Uterus (tissue), 4 donors: ENCODE data around the gene LCP2. TPM values are rescaled to one million over a fixed set of nuclear protein-coding genes. Genes with fewer than 3 reads are reported as not detected.
A peak's percentile ranks its signal among the peaks of the same experiment; 100 is the strongest.

Experiments used
- DNase-seq, 2 donors: peaks; one replicate each; pipeline ENCODE4 v3.0.0-alpha.2; 2019 to 2020
- H3K27ac ChIP-seq, 2 donors: fragments of 200-600 bp; sonication (generic); 1 replicate in 1 of 2; 2 replicates in 1 of 2; pipeline ENCODE4 v1.5.1; 2016 to 2018
- H3K27me3 ChIP-seq, 2 donors: fragments of 200-600 bp; sonication (generic); one replicate each; pipeline ENCODE4 v1.5.1; 2018 to 2019; ENCODE audit warnings: control low read depth in 1 of 2
- H3K36me3 ChIP-seq, 2 donors: fragments of 200-600 bp; sonication (generic); one replicate each; pipeline ENCODE4 v1.5.1; 2019; ENCODE audit warnings: control low read depth in 1 of 2
- H3K4me1 ChIP-seq, 2 donors: fragments of 200-600 bp; sonication (generic); one replicate each; pipeline ENCODE4 v1.5.1; 2018 to 2019; ENCODE audit warnings: control low read depth in 1 of 2
- H3K4me3 ChIP-seq, 2 donors: fragments of 200-600 bp; sonication (generic); 1 replicate in 1 of 2; 2 replicates in 1 of 2; pipeline ENCODE4 v1.5.1; 2018 to 2019; ENCODE audit warnings: mild to moderate bottlenecking in 1 of 2
- H3K9me3 ChIP-seq, 2 donors: fragments of 200-600 bp; sonication (generic); one replicate each; pipeline ENCODE4 v1.5.1; 2019; ENCODE audit warnings: control low read depth in 1 of 2
- CTCF ChIP-seq, 4 experiments: fragments of 200-600 bp in 2 of 4; fragments of 450-650 bp in 2 of 4; sonication (generic) in 2 of 4; IDR thresholded peaks; one replicate each; pipeline ENCODE4 v1.5.1; 2016 to 2019; ENCODE audit warnings: antibody characterized with exemption in 4 of 4, mild to moderate bottlenecking in 2 of 4, moderate library complexity in 1 of 4
- POLR2A ChIP-seq, 2 donors: fragments of 450-650 bp; IDR thresholded peaks; one replicate each; pipeline ENCODE4 v1.6.1; 2016; ENCODE audit warnings: antibody characterized with exemption in 2 of 2, mild to moderate bottlenecking in 1 of 2, moderate library complexity in 1 of 2
- intact Hi-C: fragments of 100-400 bp; cut with DNase I; formaldehyde crosslinking; loops from one replicate; pipeline ENCODE4 v1.15.1; 2023; ENCODE audit warnings: low total_unique reads
- total RNA-seq, 4 donors: library from RNA; depleted of rRNA in 3 of 4; stranded (reverse); fragments of >200 nt in 3 of 4; gene quantifications; one replicate each; pipeline versions ENCODE4 v1.1.0 to v1.2.4, GENCODE V29; 2014 to 2023
- donor health status: DM: yes; HTN: yes; CAD: no.

Gene LCP2
- total RNA-seq, 4 donors from 2014 or later = 1.3 to 19.1 (median 11.2) TPM

GRCh38 chr5:170226661-170227060 is 70.9 kb downstream of the LCP2 start:
- peak; percentile 36 to 37 for DNase-seq
- Histone ChIP-seq H3K4me1 (no peaks in the 10 kb centered on the region), H3K4me3 (no peak overlapping the region), H3K27me3 (no peaks in the 10 kb centered on the region), H3K27ac (peak overlapping the region; percentile 78), H3K36me3 (no peaks in the 10 kb centered on the region), H3K9me3 (no peaks in the 10 kb centered on the region)
- TF ChIP-seq CTCF (IDR thresholded peaks at IDR 0.05) (no peak), POLR2A (IDR thresholded peaks at IDR 0.05) (no peak)
- intact Hi-C loops = loop anchor here (10.0 kb wide), 1 partner anchor 398 kb away; no protein-coding TSS in a partner anchor

GRCh38 chr5:170226129-170226615 is 71.4 kb downstream of the LCP2 start:
- Histone ChIP-seq H3K4me1 (no peaks in the 10 kb centered on the region), H3K9me3 (no peaks in the 10 kb centered on the region), H3K36me3 (no peaks in the 10 kb centered on the region), H3K4me3 (no peak overlapping the region), H3K27me3 (no peaks in the 10 kb centered on the region), H3K27ac (peak overlapping the region; percentile 78)
- TF ChIP-seq POLR2A (IDR thresholded peaks at IDR 0.05) = no peak
- TF ChIP-seq CTCF (IDR thresholded peaks at IDR 0.05) = no peak
- intact Hi-C loops = loop anchor here (10.0 kb wide), 1 partner anchor 399 kb away; no protein-coding TSS in a partner anchor
- no peak for DNase-seq

- Histone ChIP-seq H3K36me3 (no peaks in the 10 kb centered on the region), H3K9me3 (no peaks in the 10 kb centered on the region), H3K4me3 (no peak overlapping the region), H3K4me1 (no peaks in the 10 kb centered on the region), H3K27ac (peak overlapping the region; percentile 78), H3K27me3 (no peaks in the 10 kb centered on the region)
- DNase-seq = peak; percentile 79 to 86
- intact Hi-C loops = loop anchor here (10.0 kb wide), 1 partner anchor 399 kb away; no protein-coding TSS in a partner anchor
- no peak for TF ChIP-seq POLR2A (IDR thresholded peaks at IDR 0.05)
- peak; percentile 63 to 75 (median 72) for TF ChIP-seq CTCF (IDR thresholded peaks at IDR 0.05)
Measured at GRCh38 chr5:170225326-170226128, 72.0 kb downstream of the LCP2 start.

- no peak for TF ChIP-seq POLR2A (IDR thresholded peaks at IDR 0.05)
- no peak for TF ChIP-seq CTCF (IDR thresholded peaks at IDR 0.05)
- no peaks in the 10 kb centered on the region for H3K4me1 ChIP-seq
- no peak overlapping the region for H3K27ac ChIP-seq
- intact Hi-C loops = loop anchor here (10.0 kb wide), 1 partner anchor 401 kb away; no protein-coding TSS in a partner anchor
- no peak overlapping the region for H3K4me3 ChIP-seq
- no peak for DNase-seq
- no peaks in the 10 kb centered on the region for H3K9me3 ChIP-seq
- H3K36me3 ChIP-seq = no peaks in the 10 kb centered on the region
- no peaks in the 10 kb centered on the region for H3K27me3 ChIP-seq
Measured at GRCh38 chr5:170223906-170224305, 73.7 kb downstream of the LCP2 start.

- H3K4me1 ChIP-seq = no peaks in the 10 kb centered on the region
Measured at GRCh38 chr5:170223360-170223759, 74.2 kb downstream of the LCP2 start.

More at GRCh38 chr5:170223360-170223759, 74.2 kb downstream of the LCP2 start:
- Histone ChIP-seq H3K27ac (no peak overlapping the region), H3K27me3 (no peaks in the 10 kb centered on the region), H3K4me3 (no peak overlapping the region), H3K36me3 (no peaks in the 10 kb centered on the region), H3K9me3 (no peaks in the 10 kb centered on the region)
- DNase-seq = no peak
- intact Hi-C loops = loop anchor here (10.0 kb wide), 1 partner anchor 401 kb away; no protein-coding TSS in a partner anchor
- TF ChIP-seq CTCF (IDR thresholded peaks at IDR 0.05) = no peak
- no peak for TF ChIP-seq POLR2A (IDR thresholded peaks at IDR 0.05)
